Osteocyte (in vitro differentiated cells): ENCODE data around the gene NDNF. TPM values are rescaled to one million over a fixed set of nuclear protein-coding genes. Genes with fewer than 3 reads are reported as not detected.

Experiments used
- DNase-seq: peaks from one replicate; pipeline ENCODE4 v3.0.0; 2021; ENCODE audit warnings: mixed read lengths; ENCODE audit not compliant: unreplicated experiment; ENCODE audit errors: extremely low spot score
- H3K27ac Mint-ChIP-seq: one replicate; pipeline ENCODE4 v1.8.0; 2021; ENCODE audit warnings: mild to moderate bottlenecking, mixed read lengths; ENCODE audit not compliant: unreplicated experiment
- H3K27me3 Mint-ChIP-seq: one replicate; pipeline ENCODE4 v1.8.0; 2021; ENCODE audit warnings: mixed read lengths; ENCODE audit not compliant: unreplicated experiment
- H3K36me3 Mint-ChIP-seq: one replicate; pipeline ENCODE4 v1.8.0; 2021; ENCODE audit warnings: mixed read lengths; ENCODE audit not compliant: unreplicated experiment
- H3K4me1 Mint-ChIP-seq: one replicate; pipeline ENCODE4 v1.8.0; 2021; ENCODE audit warnings: mixed read lengths; ENCODE audit not compliant: unreplicated experiment
- H3K4me3 Mint-ChIP-seq: one replicate; pipeline ENCODE4 v1.8.0; 2021; ENCODE audit warnings: mild to moderate bottlenecking, moderate library complexity, mixed read lengths; ENCODE audit not compliant: unreplicated experiment
- H3K9me3 Mint-ChIP-seq: one replicate; pipeline ENCODE4 v1.8.0; 2021; ENCODE audit warnings: mixed read lengths; ENCODE audit not compliant: unreplicated experiment
- total RNA-seq: library from RNA; stranded (reverse); gene quantifications from 2 replicates; pipeline ENCODE4 v1.2.1, GENCODE V29; 2021
- TF ChIP-seq, protein P1 (sequence below): fragments of 200-600 bp; sonication (generic); IDR thresholded peaks from 2 replicates; pipeline ENCODE4 v1.5.0; 2021; ENCODE audit warnings: antibody characterized with exemption, mild to moderate bottlenecking, moderate library complexity

NDNF gene
- total RNA-seq, 1 donor from 2014 or later: not detected

- H3K36me3 Mint-ChIP-seq: no peaks in the 10 kb centered on the region
- no peaks in the 10 kb centered on the region for H3K4me1 Mint-ChIP-seq
- H3K27ac Mint-ChIP-seq: no peak overlapping the region
- TF ChIP-seq, protein P1, sequence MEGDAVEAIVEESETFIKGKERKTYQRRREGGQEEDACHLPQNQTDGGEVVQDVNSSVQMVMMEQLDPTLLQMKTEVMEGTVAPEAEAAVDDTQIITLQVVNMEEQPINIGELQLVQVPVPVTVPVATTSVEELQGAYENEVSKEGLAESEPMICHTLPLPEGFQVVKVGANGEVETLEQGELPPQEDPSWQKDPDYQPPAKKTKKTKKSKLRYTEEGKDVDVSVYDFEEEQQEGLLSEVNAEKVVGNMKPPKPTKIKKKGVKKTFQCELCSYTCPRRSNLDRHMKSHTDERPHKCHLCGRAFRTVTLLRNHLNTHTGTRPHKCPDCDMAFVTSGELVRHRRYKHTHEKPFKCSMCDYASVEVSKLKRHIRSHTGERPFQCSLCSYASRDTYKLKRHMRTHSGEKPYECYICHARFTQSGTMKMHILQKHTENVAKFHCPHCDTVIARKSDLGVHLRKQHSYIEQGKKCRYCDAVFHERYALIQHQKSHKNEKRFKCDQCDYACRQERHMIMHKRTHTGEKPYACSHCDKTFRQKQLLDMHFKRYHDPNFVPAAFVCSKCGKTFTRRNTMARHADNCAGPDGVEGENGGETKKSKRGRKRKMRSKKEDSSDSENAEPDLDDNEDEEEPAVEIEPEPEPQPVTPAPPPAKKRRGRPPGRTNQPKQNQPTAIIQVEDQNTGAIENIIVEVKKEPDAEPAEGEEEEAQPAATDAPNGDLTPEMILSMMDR: no peak
- H3K4me3 Mint-ChIP-seq: no peak overlapping the region
- H3K9me3 Mint-ChIP-seq: no peaks in the 10 kb centered on the region
- no peak for DNase-seq
- peaks cover 2% of the 10 kb centered on the region for H3K27me3 Mint-ChIP-seq
These were observed 76.9 kb downstream of the NDNF start for GRCh38 chr4:120995266-120996010.

DNA sequence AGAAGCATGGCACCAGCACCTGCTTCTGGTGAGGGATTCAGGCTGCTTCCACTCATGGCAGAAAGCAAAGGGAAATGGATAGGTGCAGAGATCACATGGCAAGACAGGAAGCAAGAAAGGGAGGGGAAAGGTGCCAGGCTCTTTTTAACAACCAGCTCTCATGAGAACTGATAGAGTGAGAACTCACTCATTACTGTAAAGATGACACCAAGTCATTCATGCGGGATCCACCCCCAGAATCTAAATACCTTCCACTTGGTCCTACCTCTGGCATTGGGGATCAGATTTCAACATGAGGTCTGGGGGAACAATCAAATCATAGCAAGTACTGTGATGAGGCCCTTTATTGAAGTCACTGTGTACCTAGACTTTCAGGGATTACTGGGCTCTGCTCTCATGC, 77.8 kb downstream of the NDNF start:
- TF ChIP-seq, protein P1: no peak
- no peak for DNase-seq
- Mint-ChIP-seq H3K27me3 (peaks cover 2% of the 10 kb centered on the region), H3K27ac (no peak overlapping the region), H3K9me3 (no peaks in the 10 kb centered on the region), H3K36me3 (no peaks in the 10 kb centered on the region), H3K4me3 (no peak overlapping the region), H3K4me1 (no peaks in the 10 kb centered on the region)

DNA sequence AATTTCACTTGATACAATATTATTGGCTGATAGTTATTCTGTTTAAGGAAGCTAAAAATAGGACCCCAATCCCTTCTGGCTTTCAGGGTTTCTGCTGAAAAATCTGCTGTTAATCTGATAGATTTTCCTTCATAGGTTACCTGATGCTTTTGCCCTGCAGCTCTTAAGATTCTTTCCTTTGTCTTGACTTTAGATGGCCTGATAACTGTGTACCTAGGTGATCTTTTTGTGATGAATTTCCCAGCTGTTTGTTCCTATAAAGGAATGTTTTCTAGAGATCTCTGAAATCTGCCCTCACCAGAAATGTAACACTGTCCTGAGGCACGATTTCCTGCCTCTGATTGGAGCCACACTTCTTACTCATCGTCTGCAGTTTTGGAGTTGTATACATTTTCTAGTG, 80.5 kb downstream of the NDNF start:
- peaks cover 9% of the 10 kb centered on the region for H3K27me3 Mint-ChIP-seq
- no peaks in the 10 kb centered on the region for H3K9me3 Mint-ChIP-seq
- no peak for DNase-seq
- H3K36me3 Mint-ChIP-seq: no peaks in the 10 kb centered on the region
- no peak overlapping the region for H3K4me3 Mint-ChIP-seq
- H3K4me1 Mint-ChIP-seq: no peaks in the 10 kb centered on the region
- TF ChIP-seq, protein P1: no peak
- no peak overlapping the region for H3K27ac Mint-ChIP-seq

DNA sequence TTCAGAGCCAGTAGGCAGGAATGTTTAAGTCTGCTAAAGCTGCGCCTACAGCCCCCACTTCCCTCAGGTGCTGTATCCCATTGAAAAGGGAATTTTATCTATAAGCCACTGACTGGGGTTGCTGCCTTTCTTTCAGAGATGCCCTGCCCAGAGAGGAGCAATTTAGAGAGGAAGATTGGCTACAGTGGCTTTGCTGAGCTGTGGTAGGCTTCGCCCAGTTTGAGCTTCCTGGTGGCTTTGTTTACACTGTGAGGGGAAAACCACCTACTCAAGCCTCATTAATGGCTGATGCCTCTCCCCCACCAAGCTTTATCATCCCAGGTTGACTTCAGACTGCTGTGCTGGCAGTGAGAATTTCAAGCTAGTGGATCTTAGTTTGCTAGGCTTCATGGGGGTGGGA, 82.1 kb downstream of the NDNF start:
- Mint-ChIP-seq H3K27ac (no peak overlapping the region), H3K4me3 (no peak overlapping the region), H3K4me1 (no peaks in the 10 kb centered on the region), H3K36me3 (no peaks in the 10 kb centered on the region), H3K9me3 (no peaks in the 10 kb centered on the region), H3K27me3 (peaks cover 13% of the 10 kb centered on the region)
- TF ChIP-seq, protein P1: no peak
- no peak for DNase-seq

Other genes with a start within 250 kb of the NDNF start
- 9.4 and 10.2 TPM in 2 replicates for gene PRDM5, start 149.8 kb downstream of the NDNF start, total RNA-seq
- not detected in 2 replicates for gene TNIP3, start 91.8 kb upstream of the NDNF start, total RNA-seq